HK-2 (cell line): ENCODE data around the gene EDA2R.

Experiments used
- DNase-seq: peaks from one replicate; pipeline ENCODE4 v3.0.0-alpha.2; 2018; ENCODE audit not compliant: unreplicated experiment

The EDA2R gene

GRCh38 chrX:66638591-66639500 lies at the start of gene EDA2R:
Gene EDA2R, minus strand, starts transcription at chrX:66639078. Its CDS starts 23,058 bp downstream, at chrX:66616020.
- DNase-seq: no peak

GRCh38 chrX:66684196-66684595 lies 45.3 kb upstream of the EDA2R start:
- DNase-seq: no peak

GRCh38 chrX:66680451-66680850 lies 41.6 kb upstream of the EDA2R start:
- DNase-seq: no peak

GRCh38 chrX:66677430-66677829 lies 38.6 kb upstream of the EDA2R start:
- no peak for DNase-seq

GRCh38 chrX:66676990-66677389 lies 38.1 kb upstream of the EDA2R start:
- no peak for DNase-seq

- no peak for DNase-seq
These were observed 37.5 kb upstream of the EDA2R start for GRCh38 chrX:66676413-66676812.

GRCh38 chrX:66675541-66675940 lies 36.7 kb upstream of the EDA2R start:
- no peak for DNase-seq

GRCh38 chrX:66674506-66674905 lies 35.6 kb upstream of the EDA2R start:
- no peak for DNase-seq

- DNase-seq: no peak
These were observed 33.2 kb upstream of the EDA2R start for GRCh38 chrX:66672106-66672505.

GRCh38 chrX:66654411-66654810 lies 15.5 kb upstream of the EDA2R start:
- no peak for DNase-seq

- no peak for DNase-seq
These were observed 3.5 kb downstream of the EDA2R start for GRCh38 chrX:66635360-66635759.

GRCh38 chrX:66634272-66634671 lies 4.6 kb downstream of the EDA2R start:
- no peak for DNase-seq

- DNase-seq: no peak
These were observed 5.3 kb downstream of the EDA2R start for GRCh38 chrX:66633541-66633940.

- no peak for DNase-seq
These were observed 5.9 kb downstream of the EDA2R start for GRCh38 chrX:66632981-66633380.

GRCh38 chrX:66632473-66632872 lies 6.4 kb downstream of the EDA2R start:
- no peak for DNase-seq

- DNase-seq: no peak
These were observed 13.4 kb downstream of the EDA2R start for GRCh38 chrX:66625525-66625924.

- no peak for DNase-seq
These were observed 16.7 kb downstream of the EDA2R start for GRCh38 chrX:66622209-66622608.

- DNase-seq: no peak
These were observed 21.9 kb downstream of the EDA2R start for GRCh38 chrX:66616944-66617343.

- DNase-seq: no peak
These were observed 36.4 kb downstream of the EDA2R start for GRCh38 chrX:66602381-66602938.

GRCh38 chrX:66601522-66601921 lies 37.4 kb downstream of the EDA2R start:
- DNase-seq: no peak

GRCh38 chrX:66579219-66579618 lies 59.7 kb downstream of the EDA2R start:
- no peak for DNase-seq

GRCh38 chrX:66553973-66554372 lies 84.9 kb downstream of the EDA2R start:
- DNase-seq: no peak

- DNase-seq: no peak
These were observed 91.0 kb downstream of the EDA2R start for GRCh38 chrX:66547847-66548369.
